ENCODE results near the gene GSG1L. TPM values are rescaled to one million over a fixed set of nuclear protein-coding genes. Genes with fewer than 3 reads are reported as not detected.

Gene GSG1L
- total RNA-seq, 1 donor from 2014 or later, result 0.60 TPM

DNA sequence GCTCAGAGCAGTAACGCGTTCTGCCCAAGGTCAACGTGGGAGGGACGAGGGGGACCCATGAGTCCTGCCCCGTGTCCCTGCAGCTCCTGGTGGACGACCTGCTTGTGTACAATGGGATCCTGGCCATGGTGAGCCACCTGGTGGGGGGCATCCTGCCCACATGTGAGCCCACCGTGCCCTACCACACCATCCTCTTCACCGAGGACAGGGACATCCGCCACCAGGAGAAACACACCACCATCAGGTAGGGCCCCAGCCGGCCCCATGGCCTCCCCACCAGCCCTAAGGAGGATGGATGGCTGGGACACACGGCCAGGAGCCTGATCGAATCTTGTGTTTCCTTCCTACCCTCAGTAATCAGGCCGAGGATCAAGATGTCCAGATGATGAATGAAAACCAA is 286.0 kb downstream of the GSG1L start:
- no peak for DNase-seq (ENCODE audit: low read depth in 2 of 2)

DNA sequence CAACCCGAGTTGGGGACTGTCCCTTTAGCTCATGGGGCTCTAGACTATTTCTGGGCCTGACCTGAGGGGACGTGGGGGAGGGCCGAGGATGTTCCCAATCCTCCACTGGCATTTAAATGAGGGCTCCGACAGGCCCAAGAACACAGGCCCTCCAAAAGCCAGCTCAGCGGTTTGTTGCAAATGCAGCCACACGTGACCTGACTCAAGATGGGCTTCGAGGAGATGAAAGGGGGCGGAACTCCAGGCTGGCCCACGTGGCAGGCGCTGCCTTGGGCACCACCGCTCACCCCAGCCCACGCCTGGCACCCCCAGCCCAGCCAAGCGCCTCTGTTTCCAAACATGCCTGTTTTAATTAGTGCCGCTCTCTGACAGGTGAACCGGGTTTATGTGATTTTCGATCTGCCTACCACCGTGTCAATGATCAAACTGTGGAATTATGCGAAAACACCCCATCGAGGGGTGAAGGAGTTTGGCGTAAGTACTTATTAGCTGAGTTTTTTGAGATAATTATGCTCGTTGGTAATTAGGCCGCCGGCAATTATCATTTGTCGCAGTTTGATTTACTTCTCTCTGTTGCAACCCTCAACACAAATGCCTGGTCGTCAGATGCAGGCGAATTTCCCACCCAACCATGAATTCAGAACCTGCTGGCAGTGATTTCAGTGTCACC is 286.8 kb downstream of the GSG1L start:
- no peak for DNase-seq (ENCODE audit: low read depth in 2 of 2)

DNA sequence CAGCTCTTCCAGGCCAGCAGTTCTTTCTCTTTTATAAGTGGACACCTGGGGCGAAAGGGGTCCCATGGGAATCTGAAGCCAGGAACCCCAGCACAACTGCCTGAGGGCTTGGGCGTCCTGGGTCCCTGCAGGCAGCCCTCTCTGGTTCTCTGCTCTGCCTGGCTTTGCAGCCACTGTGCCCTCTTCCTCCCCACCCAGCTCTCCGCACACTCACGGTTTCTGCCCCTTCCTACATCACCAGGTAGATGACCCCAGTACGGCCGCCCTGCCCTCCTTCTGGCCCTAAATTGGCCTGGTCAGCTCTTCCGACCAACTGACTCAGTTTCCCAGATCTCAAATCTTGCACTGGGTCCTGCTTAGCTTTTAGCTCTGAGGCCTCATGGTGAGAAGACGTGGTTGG is 288.3 kb downstream of the GSG1L start:
- no peak for DNase-seq (ENCODE audit: low read depth in 2 of 2)

DNA sequence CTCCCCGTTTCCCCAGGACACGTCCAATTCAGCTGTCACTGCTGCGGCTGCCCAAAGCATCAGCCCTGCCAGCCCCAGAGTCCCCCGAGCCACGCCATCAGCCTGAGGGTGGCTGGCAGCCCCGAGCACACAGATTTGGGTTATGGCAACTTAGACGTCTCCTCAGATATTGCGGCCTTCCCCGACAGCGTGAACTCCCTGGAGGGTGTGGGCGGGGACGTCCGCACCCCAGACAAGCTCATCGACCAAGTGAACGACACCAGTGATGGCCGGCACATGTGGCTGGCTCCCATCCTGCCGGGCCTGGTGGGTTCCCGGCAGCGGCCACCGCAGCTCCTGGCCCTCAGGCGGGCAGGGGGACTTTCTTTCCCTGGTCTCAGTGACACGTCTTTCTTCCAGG is 288.7 kb downstream of the GSG1L start:
- no peak for DNase-seq (ENCODE audit: low read depth in 2 of 2)

DNA sequence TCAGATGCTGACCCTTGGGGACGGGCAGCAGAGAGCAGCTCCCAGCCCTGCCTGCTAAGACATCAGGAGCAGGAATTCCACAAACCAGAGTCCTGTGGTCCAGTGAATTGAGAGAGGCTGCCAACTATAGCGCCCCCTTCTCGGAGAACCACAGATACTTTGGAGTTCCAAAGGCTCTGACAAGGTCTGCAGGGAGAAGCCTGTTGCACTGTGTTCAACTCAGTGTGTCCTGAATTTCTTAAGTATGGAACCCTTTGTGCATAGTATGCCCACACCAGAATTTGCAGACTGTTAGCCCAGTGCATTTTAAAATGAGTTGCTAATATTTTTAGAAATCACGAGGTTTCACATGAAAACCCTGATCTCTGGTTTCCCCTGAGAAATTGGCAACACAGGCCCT is 290.2 kb downstream of the GSG1L start:
- no peak for DNase-seq (ENCODE audit: low read depth in 2 of 2)

DNA sequence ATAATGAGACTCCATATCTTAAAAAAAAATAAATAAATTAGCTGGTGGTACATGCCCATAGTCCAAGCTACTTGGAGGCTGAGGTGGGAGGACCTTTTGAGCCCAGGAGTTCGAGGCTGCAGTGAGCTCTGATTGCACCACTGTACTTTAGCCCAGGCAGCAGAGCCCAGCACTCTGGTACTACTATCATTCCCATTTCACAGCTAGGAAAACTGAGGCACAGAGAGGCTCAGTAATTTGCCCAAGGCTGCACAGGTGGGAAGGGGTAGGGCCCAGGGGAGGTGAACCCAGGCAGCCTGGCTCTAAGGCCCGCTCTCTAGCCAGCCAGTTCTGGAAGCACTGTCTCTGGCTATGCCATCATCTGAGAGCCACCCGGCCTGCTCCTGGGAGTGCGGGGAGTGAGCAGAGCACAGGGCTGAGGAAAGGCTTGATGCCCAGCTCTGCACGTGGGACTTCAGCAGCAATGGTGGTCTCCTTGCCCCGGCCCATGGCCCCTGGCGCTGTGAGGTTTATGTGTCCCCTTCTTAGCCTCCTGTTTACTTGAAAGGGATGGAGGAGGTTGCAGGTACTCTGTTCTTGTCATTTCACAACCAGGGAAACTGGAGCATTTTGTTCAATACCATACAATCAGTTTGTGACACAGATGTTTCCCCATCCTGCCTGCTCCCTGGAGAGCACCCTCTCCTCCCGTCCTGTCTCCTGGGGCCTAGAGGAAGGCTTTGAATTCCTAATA is 291.3 kb downstream of the GSG1L start:
- DNase-seq (ENCODE audit: low read depth in 2 of 2), result no peak

DNA sequence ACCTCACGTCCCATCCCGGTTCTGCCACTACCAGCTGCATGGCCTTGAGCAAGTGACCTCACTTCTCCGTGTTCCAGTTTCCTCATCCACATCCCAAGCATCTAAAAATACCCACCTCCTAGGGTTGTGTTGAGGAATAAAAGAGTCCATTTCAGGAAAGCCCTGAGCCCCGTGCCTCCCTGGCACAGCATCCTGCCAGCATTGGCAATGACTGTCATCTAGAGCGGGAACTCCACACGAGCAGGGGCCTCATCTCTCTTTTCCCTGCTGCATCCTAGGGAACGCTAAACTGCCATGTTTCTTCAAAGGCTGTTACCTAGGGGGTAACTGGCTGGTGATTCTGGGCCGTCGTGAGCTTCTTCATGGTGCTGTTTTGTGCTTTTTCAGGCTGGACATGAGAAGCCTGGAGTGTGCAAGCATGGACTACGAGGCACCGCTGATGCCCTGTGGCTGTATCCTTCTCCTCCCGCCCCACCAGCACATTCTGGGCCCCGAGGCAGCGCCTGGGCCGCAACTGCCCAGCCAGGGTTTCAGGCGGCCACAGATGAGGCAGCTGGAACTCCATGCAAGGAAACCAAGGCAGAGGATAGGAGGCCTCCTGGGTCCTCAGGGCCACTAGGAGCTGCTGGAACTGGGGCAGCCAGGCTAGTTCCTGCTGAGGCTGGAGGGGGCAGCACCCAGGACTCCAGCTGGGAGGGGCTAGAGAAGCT is 292.2 kb downstream of the GSG1L start:
- no peak for DNase-seq (ENCODE audit: low read depth in 2 of 2)

DNA sequence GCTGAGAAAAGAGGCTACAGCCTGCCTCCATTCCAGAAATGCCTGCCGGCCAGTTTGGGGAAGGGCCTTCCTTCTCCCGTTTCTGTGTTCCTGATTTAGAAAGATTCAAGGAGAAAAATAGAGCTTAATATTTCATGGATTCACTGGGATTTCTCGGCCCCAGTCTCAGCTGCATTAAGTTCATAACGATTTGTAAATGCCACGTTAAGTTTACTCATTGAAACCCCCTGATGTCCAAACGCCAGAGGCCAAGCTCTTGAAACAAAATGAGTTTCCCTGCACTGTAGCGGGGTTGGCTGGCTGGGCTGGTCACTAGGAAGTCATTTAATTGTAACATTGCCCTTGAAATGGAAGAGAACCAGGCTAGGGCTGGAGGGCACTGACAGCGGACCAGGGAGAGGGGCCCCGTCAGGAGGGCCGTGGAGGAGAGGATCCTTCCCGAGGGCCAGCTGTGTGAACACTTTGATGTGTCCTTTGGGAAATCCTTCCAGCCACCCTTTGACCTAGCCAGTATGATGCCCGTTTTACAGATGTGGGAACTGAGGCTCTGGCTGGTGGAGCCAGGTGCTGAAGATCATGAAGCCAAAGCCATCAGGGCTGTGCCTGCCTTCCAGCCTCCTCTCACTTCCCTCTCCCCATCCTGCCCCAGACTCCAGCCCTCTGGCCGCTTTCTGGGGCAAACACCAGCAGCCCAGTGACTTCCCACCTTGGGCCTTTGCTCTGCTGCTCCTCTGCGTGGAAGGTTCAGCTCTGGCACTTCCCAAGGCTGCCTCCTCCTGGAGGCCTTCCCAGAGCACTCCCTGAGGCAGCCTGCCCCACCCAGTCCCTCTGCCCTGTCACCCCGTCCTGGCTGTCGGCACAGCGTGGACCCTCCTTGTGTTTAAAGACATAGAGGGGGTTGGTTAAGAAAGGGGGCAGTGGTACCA is 293.0 kb downstream of the GSG1L start:
- DNase-seq (ENCODE audit: low read depth in 2 of 2), result no peak

DNA sequence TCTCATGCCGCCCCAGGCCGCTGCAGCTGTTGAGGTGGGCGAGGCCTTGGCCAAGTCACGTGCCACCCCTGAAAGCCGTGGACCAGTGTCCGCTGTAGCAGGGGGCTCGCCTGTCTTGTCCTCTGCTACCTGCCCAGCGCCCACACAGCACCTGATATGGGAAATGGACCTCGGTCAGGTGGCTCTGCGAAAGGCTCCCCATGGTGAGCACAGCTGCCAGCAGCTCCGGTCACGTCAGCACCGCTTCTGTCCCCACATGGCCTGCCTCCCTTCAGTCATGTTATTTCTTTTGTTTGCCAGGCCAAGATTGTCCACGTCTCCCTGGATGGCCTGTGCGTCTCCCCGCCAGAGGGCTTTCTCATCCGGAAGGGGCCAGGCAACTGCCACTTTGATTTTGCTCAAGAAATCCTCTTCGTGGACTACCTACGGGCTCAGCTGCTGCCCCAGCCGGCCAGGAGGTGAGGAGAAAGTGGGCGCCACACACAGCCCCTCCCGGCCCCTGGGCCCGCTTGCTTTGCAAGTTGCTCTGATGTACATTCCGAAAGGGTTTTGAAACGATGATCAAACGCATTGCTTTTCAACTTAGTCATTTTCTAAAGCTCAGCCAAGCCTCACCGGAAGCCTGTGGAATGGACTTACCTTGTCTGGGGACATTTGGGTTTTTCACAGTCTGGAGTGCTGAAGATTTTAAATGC is 293.8 kb downstream of the GSG1L start:
- no peak for DNase-seq (ENCODE audit: low read depth in 2 of 2)

DNA sequence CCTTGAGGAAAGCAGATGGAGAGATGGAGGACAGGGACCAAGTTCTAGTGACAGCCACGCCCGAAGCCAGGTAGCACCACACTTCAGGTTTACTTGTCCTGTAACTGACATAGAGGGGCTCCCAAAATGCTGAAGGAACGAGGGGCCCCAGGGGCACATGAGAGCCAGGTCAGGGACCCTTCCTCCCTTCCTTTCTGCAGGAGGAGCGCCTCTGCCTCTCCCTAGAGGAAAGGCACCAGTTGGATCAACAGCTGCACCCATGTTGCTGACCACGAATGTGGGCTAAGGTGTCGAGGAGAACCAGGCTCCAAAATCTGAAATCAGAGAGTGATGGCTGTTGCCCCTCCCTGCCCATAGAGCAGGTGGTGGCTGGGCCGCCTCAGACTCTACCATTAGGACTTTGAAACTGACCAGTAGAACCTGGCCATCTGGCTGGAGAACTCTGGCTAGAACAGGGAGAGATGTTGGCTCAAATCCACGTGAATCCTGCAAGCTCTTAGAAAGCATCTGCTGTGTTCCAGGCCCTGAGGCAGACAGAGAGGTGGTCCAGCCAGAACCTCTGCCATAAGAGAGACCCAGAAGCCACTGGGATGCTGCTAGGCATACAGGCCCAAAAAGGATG is 294.8 kb downstream of the GSG1L start:
- no peak for DNase-seq (ENCODE audit: low read depth in 2 of 2)

DNA sequence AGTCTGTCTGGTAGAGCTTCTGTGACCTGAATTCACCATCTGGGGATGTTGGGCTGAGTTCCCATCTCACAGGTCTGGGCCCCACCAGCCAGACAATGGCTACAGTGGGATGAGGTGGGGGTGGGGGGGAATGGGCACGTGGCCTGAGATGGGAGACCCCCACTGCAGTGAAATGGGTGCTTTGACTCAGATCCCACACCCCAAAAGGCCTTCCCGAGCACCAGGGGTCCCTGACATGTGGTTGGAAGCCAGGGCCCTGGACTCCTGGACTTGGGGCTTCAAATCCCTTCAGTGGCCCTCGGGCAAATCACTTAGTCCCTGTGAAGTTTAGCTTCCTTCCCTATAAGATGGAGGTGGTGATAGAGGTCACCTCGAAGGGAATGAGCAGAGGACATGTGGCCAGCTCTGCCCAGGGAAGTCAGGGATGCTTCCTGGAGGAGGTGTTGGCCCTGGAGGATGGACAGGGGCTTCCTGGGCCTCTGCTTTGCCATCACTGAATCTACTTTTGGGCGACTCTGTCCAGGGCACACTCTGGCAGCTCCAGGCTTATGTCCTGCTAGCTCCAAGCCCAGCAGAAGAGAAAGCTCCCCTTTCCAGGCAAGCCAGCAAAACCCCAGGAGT is 295.4 kb downstream of the GSG1L start:
- DNase-seq (ENCODE audit: low read depth in 2 of 2), result no peak

DNA sequence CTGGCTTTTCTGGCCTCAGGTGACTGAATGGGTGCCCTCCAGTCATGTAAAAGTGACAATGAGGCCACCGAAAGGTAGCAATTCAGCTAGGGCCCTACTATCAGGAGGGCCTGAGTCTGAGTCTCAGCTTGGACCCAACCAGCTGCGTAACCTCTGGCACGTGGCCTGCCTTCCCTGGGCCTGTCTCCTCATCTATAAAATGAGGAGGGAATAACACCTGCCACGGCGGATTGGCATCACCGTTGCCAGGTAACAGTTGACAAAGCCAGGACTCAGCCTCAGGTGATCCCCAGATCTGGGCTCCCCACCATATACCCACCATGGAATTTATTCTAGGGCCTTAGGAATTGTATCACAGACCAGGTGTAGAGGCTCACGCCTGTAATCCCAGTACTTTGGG is 296.4 kb downstream of the GSG1L start:
- no peak for DNase-seq (ENCODE audit: low read depth in 2 of 2)

DNA sequence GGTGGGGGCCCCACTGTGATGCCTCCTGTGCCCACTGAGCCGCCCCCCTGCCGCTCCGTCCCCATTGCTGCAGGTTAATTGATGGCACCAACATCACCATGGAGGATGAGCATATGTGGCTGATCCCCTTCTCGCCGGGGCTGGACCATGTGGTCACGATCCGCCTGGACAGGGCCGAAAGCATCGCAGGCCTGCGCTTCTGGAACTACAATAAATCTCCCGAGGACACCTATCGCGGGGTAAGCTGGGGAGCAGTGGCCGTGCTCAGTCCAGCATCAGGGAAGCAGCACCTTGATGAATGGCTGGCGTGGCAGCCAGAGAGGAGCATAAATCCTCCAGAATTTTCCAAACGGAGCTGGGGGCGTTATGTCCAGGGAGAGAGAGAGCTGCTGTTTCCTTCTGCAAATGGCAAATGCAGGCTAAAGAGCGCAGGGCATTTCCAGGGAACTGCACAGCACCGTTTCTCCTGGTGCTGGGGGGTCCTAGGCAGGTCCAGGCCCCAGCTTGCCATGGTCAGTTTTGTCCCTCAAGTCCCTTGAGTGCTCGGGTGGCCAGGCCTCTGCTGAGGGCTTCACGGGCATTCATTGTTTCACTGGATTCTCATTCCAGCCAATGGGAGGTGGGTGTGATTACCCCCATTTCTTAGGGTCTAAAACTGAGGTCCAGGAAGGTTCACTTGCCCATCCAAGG is 297.1 kb downstream of the GSG1L start:
- no peak for DNase-seq (ENCODE audit: low read depth in 2 of 2)

DNA sequence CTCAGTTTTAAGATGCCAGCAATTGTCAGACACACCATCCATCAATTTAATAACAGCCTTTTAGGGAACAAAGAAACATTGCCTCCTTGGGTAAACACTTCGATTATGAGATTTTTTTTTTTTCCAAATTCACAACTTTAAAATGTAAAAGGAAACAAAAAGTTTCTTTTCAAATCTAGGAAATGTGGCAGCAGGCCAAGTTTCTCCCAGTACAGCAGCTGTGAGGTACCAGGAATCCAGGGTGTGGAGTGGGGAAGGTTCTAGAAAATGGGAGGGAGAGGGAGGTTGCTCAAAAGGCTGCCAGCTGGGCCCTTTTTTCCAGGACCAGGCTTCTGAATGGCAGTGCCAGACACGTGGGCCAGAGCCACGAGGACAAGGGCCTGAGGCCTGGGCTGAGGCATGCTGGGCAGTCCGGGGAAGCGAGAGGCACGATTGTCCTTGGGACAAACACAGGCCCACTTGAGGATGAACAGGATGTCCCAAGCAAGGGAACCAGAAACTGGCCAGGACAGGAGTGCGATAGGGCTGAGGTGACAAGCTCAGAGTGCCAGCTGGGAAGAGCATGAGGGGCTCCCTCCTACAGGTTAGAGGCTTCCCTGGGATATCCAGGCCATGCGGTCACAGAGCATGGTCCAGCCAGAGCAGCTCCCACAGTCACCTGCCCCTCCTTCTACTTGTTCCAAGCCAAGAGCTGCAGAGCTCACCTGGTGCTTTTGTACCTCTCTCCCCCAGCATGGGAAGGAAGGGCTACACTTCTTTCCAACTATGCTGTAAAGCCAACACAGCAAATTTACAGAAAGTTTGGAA is 298.4 kb downstream of the GSG1L start:
- no peak for DNase-seq (ENCODE audit: low read depth in 2 of 2)

DNA sequence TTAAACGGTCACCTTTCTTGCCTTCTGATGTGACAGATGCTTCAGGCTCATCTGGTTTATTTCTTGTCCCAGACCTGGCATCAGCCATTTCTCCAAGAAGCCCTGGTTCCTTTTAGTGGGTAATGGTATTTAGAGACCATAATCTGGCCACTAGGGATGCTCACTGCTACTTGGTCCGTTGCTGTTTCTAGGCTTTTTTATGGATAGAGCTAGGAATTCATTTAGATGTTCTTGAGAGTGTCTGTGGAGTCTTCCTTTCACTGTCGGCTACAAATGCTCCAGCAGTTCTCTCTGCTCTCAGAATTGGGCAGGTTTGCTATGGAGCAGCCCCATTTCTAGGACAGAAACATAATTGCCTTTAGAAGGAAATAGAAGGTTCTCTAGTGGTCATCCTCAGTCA is 299.1 kb downstream of the GSG1L start:
- DNase-seq (ENCODE audit: low read depth in 2 of 2), result no peak

DNA sequence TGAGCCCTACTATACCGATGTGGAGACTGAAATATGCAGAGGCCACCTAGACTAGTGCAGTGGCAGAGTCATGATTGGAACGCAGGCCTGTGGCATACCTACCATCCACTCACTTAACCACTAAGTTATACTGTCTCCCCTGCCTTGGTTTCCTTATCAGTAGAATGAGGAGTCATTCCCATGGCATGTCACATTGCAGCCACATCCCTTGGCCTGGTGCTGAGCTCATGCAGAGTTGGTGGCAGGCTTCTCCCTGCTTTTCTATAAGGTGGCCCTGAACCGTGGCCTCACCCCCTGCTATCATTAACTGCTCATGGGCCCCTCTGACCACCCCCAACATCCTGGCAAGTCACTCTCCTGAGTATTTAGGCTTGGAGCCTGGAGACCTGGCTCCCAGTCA is 301.1 kb downstream of the GSG1L start:
- DNase-seq (ENCODE audit: low read depth in 2 of 2), result no peak

DNA sequence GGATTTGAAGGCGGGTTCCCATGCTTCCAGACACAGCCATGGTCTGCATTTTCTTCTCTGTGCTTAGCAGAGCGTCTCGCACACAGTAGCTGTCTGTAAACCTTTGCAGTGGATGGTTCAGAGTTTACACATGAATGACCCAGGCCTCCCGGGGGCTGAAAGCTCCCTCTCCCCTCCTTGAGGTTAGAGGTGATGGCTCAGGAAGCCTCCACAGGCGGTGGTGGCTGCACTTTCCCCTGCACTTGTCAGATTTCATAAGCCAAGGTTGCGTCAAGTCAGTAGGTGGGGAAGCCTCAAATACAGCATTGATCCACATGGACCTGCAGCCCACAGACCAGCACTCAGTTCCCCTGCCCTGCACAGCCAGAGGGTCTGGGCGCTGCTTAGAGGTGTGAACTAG is 301.7 kb downstream of the GSG1L start:
- no peak for DNase-seq (ENCODE audit: low read depth in 2 of 2)

DNA sequence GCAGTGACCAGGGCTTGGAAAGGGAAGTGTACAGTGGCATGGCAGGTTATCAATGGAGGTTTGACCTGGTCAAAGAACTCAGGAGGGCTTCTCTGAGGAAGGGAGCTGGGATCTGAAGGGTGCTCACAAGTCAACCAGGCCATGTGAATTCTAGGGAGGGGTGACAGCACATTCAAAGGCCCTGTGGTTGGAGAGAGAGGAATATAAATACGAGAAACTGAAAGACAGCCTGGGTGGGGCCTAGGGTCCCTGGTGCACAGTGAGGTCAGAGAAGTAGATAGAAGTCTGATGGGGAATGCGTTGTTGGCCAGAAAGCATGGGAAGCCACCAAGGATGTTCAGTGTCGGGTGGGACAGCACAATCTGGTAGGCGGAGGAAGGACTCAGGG is 302.7 kb downstream of the GSG1L start:
- DNase-seq (ENCODE audit: low read depth in 2 of 2), result no peak
